Adrenal gland (tissue), 5 donors: ENCODE data around the gene CD200R1.

Source experiments
- CTCF ChIP-seq, 6 experiments: fragments of 450-650 bp in 4 of 6; fragments of 200-600 bp in 2 of 6; sonication (generic) in 1 of 6; IDR thresholded peaks; 1 replicate in 5 of 6; 2 replicates in 1 of 6; pipeline versions ENCODE4 v1.5.1 to v1.8.0; 2016 to 2021; ENCODE audit warnings: antibody characterized with exemption in 6 of 6, mild to moderate bottlenecking in 2 of 6, moderate library complexity in 1 of 6
- POLR2A ChIP-seq, 2 donors: fragments of 450-650 bp; IDR thresholded peaks; one replicate each; pipeline ENCODE4 v1.6.1; 2017; ENCODE audit warnings: antibody characterized with exemption in 2 of 2, mild to moderate bottlenecking in 2 of 2, moderate library complexity in 1 of 2
- donor health status: DM: no; HTN: no; CAD: no.

GRCh38 chr3:112965656-112966055 is 9.2 kb downstream of the CD200R1 start:
- no peak for TF ChIP-seq CTCF (IDR thresholded peaks at IDR 0.05)
- no peak for TF ChIP-seq POLR2A (IDR thresholded peaks at IDR 0.05)
